ENCODE measurements around the gene CD28. TPM values are rescaled to one million over a fixed set of nuclear protein-coding genes. Genes with fewer than 3 reads are reported as not detected.

Gene CD28
- polyA plus RNA-seq, 2 of the 4 experiments (the other 2 are of a cell fraction) = not detected

GRCh38 chr2:203718087-203718486, 11.6 kb downstream of the CD28 start (continued):
- no peak for TF ChIP-seq E2F6 (IDR thresholded peaks at IDR 0.05; ENCODE audit: borderline replicate concordance, low read depth)
- no peak for TF ChIP-seq CBX2 (IDR thresholded peaks at IDR 0.05; ENCODE audit: borderline replicate concordance, low read depth)
- TF ChIP-seq KDM1A (IDR thresholded peaks at IDR 0.05; ENCODE audit: low read depth) = no peak

GRCh38 chr2:203719456-203720410, 13.3 kb downstream of the CD28 start:
- DNase-seq (ENCODE audit: low read depth in 1 of 2, low spot score in 1 of 2) = no peak
- 43% methylated on average over 4 of the region's 4 CpGs for WGBS (ENCODE audit: missing lambda C conversion rate)
- no peak for FAIRE-seq
- ATAC-seq = no peak
- no peak overlapping the region for H3K4me2 ChIP-seq
- no peak overlapping the region for H3K4me3 ChIP-seq
- no peaks in the 10 kb centered on the region for H3K4me1 ChIP-seq
- H3K27ac ChIP-seq = no peak overlapping the region
- H3K9me3 ChIP-seq = no peaks in the 10 kb centered on the region
- TF ChIP-seq ESRRA (IDR thresholded peaks at IDR 0.05; ENCODE audit: borderline replicate concordance, low read length) (no peak), PHF8 (IDR thresholded peaks at IDR 0.05; ENCODE audit: borderline replicate concordance, low read depth) (no peak), HOXB5 (CRISPR knock-in tag; IDR thresholded peaks at IDR 0.05) (no peak), CEBPB (IDR thresholded peaks at IDR 0.05) (no peak), ZNF302 (CRISPR knock-in tag; IDR thresholded peaks at IDR 0.05) (no peak), RCOR1 (IDR thresholded peaks at IDR 0.05; ENCODE audit: low read depth, low read length) (no peak), JUN (IDR thresholded peaks at IDR 0.05) (no peak), ZSCAN20 (CRISPR knock-in tag; IDR thresholded peaks at IDR 0.05) (no peak), CBX8 (IDR thresholded peaks at IDR 0.05) (no peak), CTCF (IDR thresholded peaks at IDR 0.05) (no peak), JUNB (IDR thresholded peaks at IDR 0.05) (no peak), TP53 (CRISPR knock-in tag; IDR thresholded peaks at IDR 0.05) (no peak), REST (IDR thresholded peaks at IDR 0.05) (no peak), RAD21 (conservative IDR thresholded peaks at IDR 0.05 in 1 of 2, IDR thresholded peaks at IDR 0.05 in 1 of 2) (no peak), POLR2A (IDR thresholded peaks at IDR 0.05; ENCODE audit: low read length) (no peak), MAFK (IDR thresholded peaks at IDR 0.05; ENCODE audit: partially characterized antibody) (no peak)
- POLR2A ChIA-PET = no interaction called here
- CTCF ChIA-PET = no interaction called here
